Keratinocyte (primary cell): ENCODE results near the gene CNNM2. TPM values are rescaled to one million over a fixed set of nuclear protein-coding genes. Genes with fewer than 3 reads are reported as not detected.
"Not testable (repeated sequence)": the region's sequence is repeated elsewhere in the genome, so short reads cannot be mapped to it uniquely, and the experiment has no call there.

Experiments used
- DNase-seq: peaks from one replicate; pipeline ENCODE4 v3.0.0-alpha.2; 2011; ENCODE audit warnings: low read depth, missing footprints, low spot score
- FAIRE-seq: peaks from 2 replicates; lab custom pipeline; 2011; peaks lifted over from hg19 to GRCh38; lab: Jason Lieb, UNC
- H2AFZ ChIP-seq: 2 replicates; pipeline ENCODE4 v1.6.0; 2012; ENCODE audit warnings: low read length, control low read depth, inconsistent platforms; ENCODE audit not compliant: control insufficient read depth
- H3K27ac ChIP-seq: 2 replicates; pipeline ENCODE4 v1.5.1; 2011; ENCODE audit warnings: low read length; ENCODE audit not compliant: control insufficient read depth, insufficient read depth
- H3K27me3 ChIP-seq: 3 replicates; pipeline ENCODE4 v1.6.0; 2011; ENCODE audit warnings: low read length; ENCODE audit not compliant: control insufficient read depth, insufficient read depth; ENCODE audit errors: extremely low read depth
- H3K36me3 ChIP-seq, 2 experiments: 2 replicates in 1 of 2; 3 replicates in 1 of 2; pipeline ENCODE4 v1.5.1; 2011; ENCODE audit warnings: low read length in 2 of 2, mild to moderate bottlenecking in 1 of 2; ENCODE audit not compliant: control insufficient read depth in 2 of 2, insufficient read depth in 2 of 2; ENCODE audit errors: extremely low read depth in 1 of 2
- H3K4me1 ChIP-seq: 3 replicates; pipeline ENCODE4 v1.5.1; 2011; ENCODE audit warnings: low read length; ENCODE audit not compliant: control insufficient read depth, insufficient read depth; ENCODE audit errors: extremely low read depth
- H3K4me2 ChIP-seq: 3 replicates; pipeline ENCODE4 v1.6.0; 2011; ENCODE audit warnings: low read depth, low read length; ENCODE audit not compliant: control insufficient read depth, insufficient read depth; ENCODE audit errors: extremely low read depth
- H3K4me3 ChIP-seq, 3 experiments: fragments of 200-600 bp in 1 of 3; sonication (generic) in 1 of 3; 2 replicates in 2 of 3; 3 replicates in 1 of 3; pipeline ENCODE4 v1.5.1; 2011 to 2016; ENCODE audit warnings: low read length in 3 of 3, mild to moderate bottlenecking in 3 of 3, control low read depth in 2 of 3, inconsistent platforms in 1 of 3, low read depth in 1 of 3, mixed read lengths in 1 of 3, mixed run types in 1 of 3, moderate library complexity in 1 of 3; ENCODE audit not compliant: control insufficient read depth in 2 of 3, insufficient read depth in 2 of 3; ENCODE audit errors: extremely low read depth in 1 of 3
- H3K79me2 ChIP-seq: 2 replicates; pipeline ENCODE4 v1.6.0; 2012; ENCODE audit warnings: low read length; ENCODE audit not compliant: control insufficient read depth, insufficient read depth
- H3K9ac ChIP-seq: 3 replicates; pipeline ENCODE4 v1.6.0; 2011; ENCODE audit warnings: low read length; ENCODE audit not compliant: control insufficient read depth, insufficient read depth; ENCODE audit errors: extremely low read depth
- H3K9me1 ChIP-seq: 3 replicates; pipeline ENCODE4 v1.6.0; 2011; ENCODE audit warnings: low read length; ENCODE audit not compliant: control insufficient read depth, insufficient read depth; ENCODE audit errors: extremely low read depth
- H3K9me3 ChIP-seq: 2 replicates; pipeline ENCODE4 v1.5.1; 2012; ENCODE audit warnings: low read depth, low read length; ENCODE audit not compliant: control insufficient read depth
- H4K20me1 ChIP-seq: 3 replicates; pipeline ENCODE4 v1.6.0; 2011; ENCODE audit warnings: low read length; ENCODE audit not compliant: control insufficient read depth, insufficient read depth; ENCODE audit errors: extremely low read depth
- CTCF ChIP-seq, 3 experiments: IDR thresholded peaks in 1 of 3; conservative IDR thresholded peaks in 1 of 3; optimal IDR thresholded peaks in 1 of 3; 2 replicates in 2 of 3; 3 replicates in 1 of 3; pipeline versions ENCODE3 to v1.5.1; 2011; ENCODE audit warnings: low read length in 3 of 3, mild to moderate bottlenecking in 3 of 3, moderate library complexity in 2 of 3, control low read depth in 1 of 3, inconsistent platforms in 1 of 3; ENCODE audit not compliant: insufficient read depth in 2 of 3; ENCODE audit errors: extremely low read depth in 1 of 3
- EZH2 ChIP-seq: IDR thresholded peaks from one replicate; pipeline ENCODE4 v1.6.1; 2012; ENCODE audit warnings: inconsistent platforms, mild to moderate bottlenecking, low read length, moderate library complexity
- dilution Hi-C: fragments of 300-500 bp; cut with MboI; formaldehyde crosslinking; loops from one replicate; pipeline ENCODE4 v1.7.0; 2020; ENCODE audit warnings: low sequenced_read_pairs; ENCODE audit not compliant: extremely low pct_ligation_motif_present
- polyA plus RNA-seq, 5 experiments: library from polyadenylated mRNA; depleted of rRNA in 3 of 5; stranded (reverse) in 3 of 5; stranded (forward) in 1 of 5; unstranded in 1 of 5; fragments of >200 nt; gene quantifications; 1 replicate in 1 of 5; 2 replicates in 3 of 5; 3 replicates in 1 of 5; pipeline versions ENCODE4 v1.2.1 to v1.2.3, GENCODE V29; 2011 to 2012; ENCODE audit warnings: missing spikeins in 2 of 5, low read depth in 1 of 5, low replicate concordance in 1 of 5

CNNM2 gene
- polyA plus RNA-seq, 1 donor (not counting 4 experiments of a cell fraction or from before 2014, with no cell fraction given) = 1.5 TPM

GRCh38 chr10:102997998-102998397, 79.9 kb downstream of the CNNM2 start:
- Histone ChIP-seq H3K4me3 (no peak overlapping the region), H3K9me1 (no peaks in the 10 kb centered on the region), H3K27ac (no peak overlapping the region), H3K79me2 (no peaks in the 10 kb centered on the region), H3K36me3 (no peaks in the 10 kb centered on the region), H3K4me1 (no peaks in the 10 kb centered on the region), H3K27me3 (no peaks in the 10 kb centered on the region), H3K9me3 (no peaks in the 10 kb centered on the region), H4K20me1 (no peaks in the 10 kb centered on the region), H3K4me2 (no peak overlapping the region), H3K9ac (no peak overlapping the region), H2AFZ (no peak overlapping the region)
- FAIRE-seq (no peak), DNase-seq (no peak)
- no peak for TF ChIP-seq CTCF (optimal IDR thresholded peaks at IDR 0.05 in 1 of 3, IDR thresholded peaks at IDR 0.05 in 1 of 3, conservative IDR thresholded peaks at IDR 0.05 in 1 of 3; ENCODE audit: extremely low read depth in 1 of 3, insufficient read depth in 2 of 3, low read length in 3 of 3)
- no peak for TF ChIP-seq EZH2
- dilution Hi-C loops = no loop called here

GRCh38 chr10:102998399-102998907, 80.4 kb downstream of the CNNM2 start:
- Histone ChIP-seq H3K9me3 (no peaks in the 10 kb centered on the region), H3K79me2 (no peaks in the 10 kb centered on the region), H3K4me2 (no peak overlapping the region), H3K9me1 (no peaks in the 10 kb centered on the region), H4K20me1 (no peaks in the 10 kb centered on the region), H3K27ac (no peak overlapping the region), H3K4me3 (no peak overlapping the region), H3K36me3 (no peaks in the 10 kb centered on the region), H3K4me1 (no peaks in the 10 kb centered on the region), H2AFZ (no peak overlapping the region), H3K9ac (no peak overlapping the region), H3K27me3 (no peaks in the 10 kb centered on the region)
- DNase-seq (no peak), FAIRE-seq (no peak)
- no peak for TF ChIP-seq CTCF (optimal IDR thresholded peaks at IDR 0.05 in 1 of 3, IDR thresholded peaks at IDR 0.05 in 1 of 3, conservative IDR thresholded peaks at IDR 0.05 in 1 of 3; ENCODE audit: extremely low read depth in 1 of 3, insufficient read depth in 2 of 3, low read length in 3 of 3)
- TF ChIP-seq EZH2 = no peak
- dilution Hi-C loops = no loop called here

DNA sequence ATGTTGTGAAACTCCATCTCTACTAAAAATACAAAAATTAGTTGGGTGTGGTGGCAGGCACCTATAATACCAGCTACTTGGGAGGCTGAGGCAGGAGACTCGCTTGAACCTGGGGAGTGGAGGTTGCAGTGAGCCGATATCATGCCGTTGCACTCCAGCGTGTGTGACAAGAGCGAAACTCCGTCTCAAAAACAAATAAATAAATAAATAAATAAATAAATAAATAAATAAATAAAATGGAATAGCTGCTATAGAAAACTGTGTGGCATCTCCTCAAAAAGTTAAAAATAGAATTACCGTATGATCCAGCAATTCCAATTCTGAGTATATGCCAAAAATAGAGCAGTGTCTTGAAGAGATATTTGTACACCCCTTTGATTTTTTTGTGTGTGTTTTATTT, 82.0 kb downstream of the CNNM2 start:
- H3K4me3 ChIP-seq, FAIRE-seq, H2AFZ ChIP-seq, dilution Hi-C loops, H3K79me2 ChIP-seq, H3K4me1 ChIP-seq, H3K9ac ChIP-seq, H3K36me3 ChIP-seq, H3K27ac ChIP-seq, H4K20me1 ChIP-seq, H3K9me1 ChIP-seq, DNase-seq, H3K9me3 ChIP-seq, H3K27me3 ChIP-seq, H3K4me2 ChIP-seq: not testable (repeated sequence)
